ENCODE measurements around the gene STX18. TPM values are rescaled to one million over a fixed set of nuclear protein-coding genes. Genes with fewer than 3 reads are reported as not detected.
"Not testable (repeated sequence)": the region's sequence is repeated elsewhere in the genome, so short reads cannot be mapped to it uniquely, and the experiment has no call there.

STX18 gene
- total RNA-seq, 1 donor from 2014 or later = 33.9 TPM

GRCh38 chr4:4572821-4573220 lies 31.0 kb upstream of the STX18 start:
- no peaks in the 10 kb centered on the region for H3K79me2 ChIP-seq (ENCODE audit: low read depth)
- H3K9me3 ChIP-seq (ENCODE audit: low read depth) = no peaks in the 10 kb centered on the region
- H3K4me2 ChIP-seq = no peak overlapping the region
- no peak for TF ChIP-seq EZH2 (IDR thresholded peaks at IDR 0.05)
- no peak for TF ChIP-seq EZH2phosphoT487 (IDR thresholded peaks at IDR 0.05)
- TF ChIP-seq, protein P1, sequence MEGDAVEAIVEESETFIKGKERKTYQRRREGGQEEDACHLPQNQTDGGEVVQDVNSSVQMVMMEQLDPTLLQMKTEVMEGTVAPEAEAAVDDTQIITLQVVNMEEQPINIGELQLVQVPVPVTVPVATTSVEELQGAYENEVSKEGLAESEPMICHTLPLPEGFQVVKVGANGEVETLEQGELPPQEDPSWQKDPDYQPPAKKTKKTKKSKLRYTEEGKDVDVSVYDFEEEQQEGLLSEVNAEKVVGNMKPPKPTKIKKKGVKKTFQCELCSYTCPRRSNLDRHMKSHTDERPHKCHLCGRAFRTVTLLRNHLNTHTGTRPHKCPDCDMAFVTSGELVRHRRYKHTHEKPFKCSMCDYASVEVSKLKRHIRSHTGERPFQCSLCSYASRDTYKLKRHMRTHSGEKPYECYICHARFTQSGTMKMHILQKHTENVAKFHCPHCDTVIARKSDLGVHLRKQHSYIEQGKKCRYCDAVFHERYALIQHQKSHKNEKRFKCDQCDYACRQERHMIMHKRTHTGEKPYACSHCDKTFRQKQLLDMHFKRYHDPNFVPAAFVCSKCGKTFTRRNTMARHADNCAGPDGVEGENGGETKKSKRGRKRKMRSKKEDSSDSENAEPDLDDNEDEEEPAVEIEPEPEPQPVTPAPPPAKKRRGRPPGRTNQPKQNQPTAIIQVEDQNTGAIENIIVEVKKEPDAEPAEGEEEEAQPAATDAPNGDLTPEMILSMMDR (IDR thresholded peaks at IDR 0.05) = no peak
- H3K9me3 Mint-ChIP-seq = peaks cover 25% of the 10 kb centered on the region
- no peak overlapping the region for H3K27ac ChIP-seq
- no peak overlapping the region for H3K4me3 Mint-ChIP-seq
- H2AFZ ChIP-seq (replicated peaks) = no peak overlapping the region
- peaks cover 13% of the 10 kb centered on the region for H3K4me1 ChIP-seq
- peaks cover 48% of the 10 kb centered on the region for H3K4me1 Mint-ChIP-seq
- peaks cover 39% of the 10 kb centered on the region for H3K36me3 Mint-ChIP-seq
- H3K27ac Mint-ChIP-seq = no peak overlapping the region
- no peak overlapping the region for H3K9ac ChIP-seq
- no peak overlapping the region for H3K4me3 ChIP-seq
- H3K36me3 ChIP-seq = no peaks in the 10 kb centered on the region
- H3F3A ChIP-seq (ENCODE audit: low read depth) = peaks cover 30% of the 10 kb centered on the region
- no peak for DNase-seq (ENCODE audit: low spot score)
- peaks cover 76% of the 10 kb centered on the region for H3K27me3 ChIP-seq
- peaks cover 9% of the 10 kb centered on the region for H3K27me3 Mint-ChIP-seq (ENCODE audit: insufficient read depth, low read depth)
- peaks cover 52% of the 10 kb centered on the region for H4K20me1 ChIP-seq (ENCODE audit: low read depth)

GRCh38 chr4:4569861-4570260 lies 28.0 kb upstream of the STX18 start:
- peaks cover 48% of the 10 kb centered on the region for H3K36me3 Mint-ChIP-seq
- not testable (repeated sequence) for DNase-seq (ENCODE audit: low spot score); H3K4me3 ChIP-seq; H3K27ac ChIP-seq; H3K27me3 Mint-ChIP-seq (ENCODE audit: insufficient read depth, low read depth); H3K9me3 ChIP-seq (ENCODE audit: low read depth); H2AFZ ChIP-seq (replicated peaks); H3K36me3 ChIP-seq; H3K4me3 Mint-ChIP-seq; H3K27ac Mint-ChIP-seq; H3K4me2 ChIP-seq; H3K9ac ChIP-seq; H3K79me2 ChIP-seq (ENCODE audit: low read depth)
- peaks cover 50% of the 10 kb centered on the region for H3K27me3 ChIP-seq
- H4K20me1 ChIP-seq (ENCODE audit: low read depth) = peaks cover 29% of the 10 kb centered on the region
- H3K9me3 Mint-ChIP-seq = peaks cover 24% of the 10 kb centered on the region
- H3K4me1 ChIP-seq = peaks cover 10% of the 10 kb centered on the region
- peaks cover 31% of the 10 kb centered on the region for H3K4me1 Mint-ChIP-seq
- H3F3A ChIP-seq (ENCODE audit: low read depth) = peaks cover 11% of the 10 kb centered on the region

- Histone ChIP-seq H3K4me3 (no peak overlapping the region), H3K27ac (no peak overlapping the region), H3K9ac (no peak overlapping the region), H3K79me2 (ENCODE audit: low read depth) (no peaks in the 10 kb centered on the region), H3K36me3 (no peaks in the 10 kb centered on the region), H3F3A (ENCODE audit: low read depth) (peaks cover 6% of the 10 kb centered on the region), H4K20me1 (ENCODE audit: low read depth) (peaks cover 20% of the 10 kb centered on the region), H3K27me3 (peaks cover 40% of the 10 kb centered on the region), H2AFZ (replicated peaks) (no peak overlapping the region), H3K4me2 (no peak overlapping the region), H3K9me3 (ENCODE audit: low read depth) (no peaks in the 10 kb centered on the region), H3K4me1 (peaks cover 9% of the 10 kb centered on the region)
- no peak overlapping the region for H3K4me3 Mint-ChIP-seq
- peaks cover 46% of the 10 kb centered on the region for H3K36me3 Mint-ChIP-seq
- peak; percentile 42 for DNase-seq (ENCODE audit: low spot score)
- H3K27ac Mint-ChIP-seq = no peak overlapping the region
- TF ChIP-seq EZH2 (IDR thresholded peaks at IDR 0.05) (no peak), EZH2phosphoT487 (IDR thresholded peaks at IDR 0.05) (no peak)
- TF ChIP-seq, protein P1 (IDR thresholded peaks at IDR 0.05) = no peak
- H3K9me3 Mint-ChIP-seq = peaks cover 20% of the 10 kb centered on the region
- H3K27me3 Mint-ChIP-seq (ENCODE audit: insufficient read depth, low read depth) = peaks cover 5% of the 10 kb centered on the region
- peaks cover 26% of the 10 kb centered on the region for H3K4me1 Mint-ChIP-seq
These were observed 27.1 kb upstream of the STX18 start for GRCh38 chr4:4568806-4569427.

GRCh38 chr4:4566359-4566758 lies 24.5 kb upstream of the STX18 start:
- H3K4me3 Mint-ChIP-seq; H3K4me1 ChIP-seq; H3K79me2 ChIP-seq (ENCODE audit: low read depth); H3K4me3 ChIP-seq; H3K27ac ChIP-seq; H3K4me2 ChIP-seq; H3K27ac Mint-ChIP-seq; H3K9me3 ChIP-seq (ENCODE audit: low read depth); H3K36me3 ChIP-seq; H2AFZ ChIP-seq (replicated peaks); H3K27me3 Mint-ChIP-seq (ENCODE audit: insufficient read depth, low read depth); H3K9ac ChIP-seq; DNase-seq (ENCODE audit: low spot score); H3F3A ChIP-seq (ENCODE audit: low read depth): not testable (repeated sequence)
- Histone ChIP-seq H4K20me1 (ENCODE audit: low read depth) (peaks cover 14% of the 10 kb centered on the region), H3K27me3 (peaks cover 15% of the 10 kb centered on the region)
- Mint-ChIP-seq H3K4me1 (peaks cover 23% of the 10 kb centered on the region), H3K9me3 (peaks cover 20% of the 10 kb centered on the region), H3K36me3 (peaks cover 35% of the 10 kb centered on the region)
- TF ChIP-seq, protein P1 (IDR thresholded peaks at IDR 0.05) = peak; percentile 41

Measured in neural progenitor cell (in vitro differentiated cells).